Gastrocnemius medialis (tissue), 4 donors: Measurements from ENCODE around the gene EPHB2.

ENCODE experiments used
- POLR2A ChIP-seq, 2 donors: fragments of 450-650 bp; IDR thresholded peaks; one replicate each; pipeline ENCODE4 v1.6.1; 2017; ENCODE audit warnings: antibody characterized with exemption in 2 of 2, mild to moderate bottlenecking in 2 of 2, moderate library complexity in 2 of 2
- TF ChIP-seq, protein P1 (sequence below), 5 experiments: fragments of 450-650 bp in 3 of 5; fragments of 200-600 bp in 2 of 5; sonication (generic) in 2 of 5; IDR thresholded peaks in 4 of 5; conservative IDR thresholded peaks in 1 of 5; 1 replicate in 4 of 5; 2 replicates in 1 of 5; pipeline ENCODE4 v1.5.1; 2016 to 2019; ENCODE audit warnings: antibody characterized with exemption in 5 of 5, mild to moderate bottlenecking in 3 of 5, moderate library complexity in 3 of 5

DNA sequence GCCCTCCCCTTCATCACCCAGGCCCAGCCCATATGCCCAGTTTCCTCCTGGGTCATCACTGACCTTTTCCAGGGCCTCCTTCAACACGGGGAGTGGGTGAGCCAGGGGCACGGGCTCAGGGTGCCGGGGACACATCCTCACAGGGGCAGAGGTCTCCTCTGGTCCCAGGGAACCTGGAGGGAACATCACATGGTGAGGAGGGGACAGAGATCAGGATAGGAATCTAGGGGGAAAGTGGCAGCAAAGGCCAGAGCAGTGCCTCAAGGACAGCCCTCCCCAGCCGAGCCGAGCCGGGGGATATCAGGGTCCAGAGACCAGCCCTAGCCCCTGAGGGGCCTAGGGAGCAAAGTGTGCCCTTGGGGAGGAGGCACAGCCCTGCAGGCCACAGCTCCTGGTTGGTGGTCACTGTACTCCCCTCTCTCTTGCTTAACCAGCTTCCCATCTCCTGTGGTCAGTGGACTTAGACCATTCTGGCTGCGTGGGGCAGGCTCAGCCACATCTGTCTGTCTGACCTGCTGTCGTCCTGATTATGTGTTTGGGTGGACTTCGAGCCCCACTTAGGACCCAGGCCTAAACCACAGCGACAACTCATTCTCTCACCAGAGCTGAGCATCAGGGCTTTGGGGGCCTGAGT lies 252.5 kb downstream of the EPHB2 start:
- TF ChIP-seq, protein P1, sequence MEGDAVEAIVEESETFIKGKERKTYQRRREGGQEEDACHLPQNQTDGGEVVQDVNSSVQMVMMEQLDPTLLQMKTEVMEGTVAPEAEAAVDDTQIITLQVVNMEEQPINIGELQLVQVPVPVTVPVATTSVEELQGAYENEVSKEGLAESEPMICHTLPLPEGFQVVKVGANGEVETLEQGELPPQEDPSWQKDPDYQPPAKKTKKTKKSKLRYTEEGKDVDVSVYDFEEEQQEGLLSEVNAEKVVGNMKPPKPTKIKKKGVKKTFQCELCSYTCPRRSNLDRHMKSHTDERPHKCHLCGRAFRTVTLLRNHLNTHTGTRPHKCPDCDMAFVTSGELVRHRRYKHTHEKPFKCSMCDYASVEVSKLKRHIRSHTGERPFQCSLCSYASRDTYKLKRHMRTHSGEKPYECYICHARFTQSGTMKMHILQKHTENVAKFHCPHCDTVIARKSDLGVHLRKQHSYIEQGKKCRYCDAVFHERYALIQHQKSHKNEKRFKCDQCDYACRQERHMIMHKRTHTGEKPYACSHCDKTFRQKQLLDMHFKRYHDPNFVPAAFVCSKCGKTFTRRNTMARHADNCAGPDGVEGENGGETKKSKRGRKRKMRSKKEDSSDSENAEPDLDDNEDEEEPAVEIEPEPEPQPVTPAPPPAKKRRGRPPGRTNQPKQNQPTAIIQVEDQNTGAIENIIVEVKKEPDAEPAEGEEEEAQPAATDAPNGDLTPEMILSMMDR (IDR thresholded peaks at IDR 0.05 in 4 of 5, conservative IDR thresholded peaks at IDR 0.05 in 1 of 5) = no peak
- TF ChIP-seq POLR2A (IDR thresholded peaks at IDR 0.05) = no peak
